ENCODE data around the gene TAX1BP3.

TAX1BP3 gene

GRCh38 chr17:3622977-3623594 lies 45.3 kb downstream of the TAX1BP3 start:
- no peak for DNase-seq

GRCh38 chr17:3621146-3621720 lies 47.1 kb downstream of the TAX1BP3 start:
- no peak for DNase-seq

GRCh38 chr17:3615160-3615870 lies 53.1 kb downstream of the TAX1BP3 start:
- no peak for DNase-seq

- no peak for DNase-seq
Measured at GRCh38 chr17:3613124-3613523, 55.3 kb downstream of the TAX1BP3 start.
